MM.1S (cell line): Measurements from ENCODE around the gene CPXM1.

Experiments
- DNase-seq: peaks from one replicate; pipeline ENCODE4 v3.0.0-alpha.2; 2015
- H2AFZ ChIP-seq: fragments of 300-600 bp; sonication (generic); 2 replicates; pipeline ENCODE4 v1.6.0; 2016; ENCODE audit warnings: antibody characterized with exemption, low read length
- H3F3A ChIP-seq: fragments of 300-600 bp; sonication (generic); 2 replicates; pipeline ENCODE4 v1.6.1; 2016; ENCODE audit warnings: mild to moderate bottlenecking, antibody characterized with exemption, low read length, moderate library complexity, mixed read lengths; ENCODE audit not compliant: insufficient read depth
- H3K27ac ChIP-seq: fragments of 300-600 bp; sonication (generic); 2 replicates; pipeline ENCODE4 v1.5.1; 2016; ENCODE audit warnings: mild to moderate bottlenecking, low read length
- H3K27me3 ChIP-seq: fragments of 300-600 bp; sonication (generic); replicated peaks from 2 replicates; pipeline ENCODE4 v1.6.0; 2016; ENCODE audit warnings: low read length; ENCODE audit not compliant: insufficient read depth
- H3K36me3 ChIP-seq: fragments of 300-600 bp; sonication (generic); replicated peaks from 2 replicates; pipeline ENCODE4 v1.6.1; 2016; ENCODE audit warnings: mild to moderate bottlenecking, low read length, mixed read lengths; ENCODE audit not compliant: insufficient read depth
- H3K4me1 ChIP-seq: fragments of 300-600 bp; sonication (generic); 2 replicates; pipeline ENCODE4 v1.6.1; 2016; ENCODE audit warnings: low read length, mixed read lengths
- H3K4me2 ChIP-seq: fragments of 300-600 bp; sonication (generic); 2 replicates; pipeline ENCODE4 v1.6.0; 2016; ENCODE audit warnings: low read depth, low read length
- H3K4me3 ChIP-seq: fragments of 300-600 bp; sonication (generic); 2 replicates; pipeline ENCODE4 v1.5.1; 2016; ENCODE audit warnings: low read length, mixed read lengths
- H3K79me2 ChIP-seq: fragments of 300-600 bp; sonication (generic); 2 replicates; pipeline ENCODE4 v1.6.1; 2016; ENCODE audit warnings: mixed run types, low read length, mixed read lengths
- H3K9ac ChIP-seq: fragments of 300-600 bp; sonication (generic); 2 replicates; pipeline ENCODE4 v1.6.1; 2016; ENCODE audit warnings: low read length, mixed read lengths
- H3K9me2 ChIP-seq: fragments of 300-600 bp; sonication (generic); replicated peaks from 2 replicates; pipeline ENCODE4 v1.6.1; 2016; ENCODE audit warnings: mild to moderate bottlenecking, low read length, mixed read lengths; ENCODE audit not compliant: insufficient read depth
- H3K9me3 ChIP-seq: fragments of 300-600 bp; sonication (generic); replicated peaks from 2 replicates; pipeline ENCODE4 v1.6.1; 2016; ENCODE audit warnings: mild to moderate bottlenecking, low read length, mixed read lengths; ENCODE audit not compliant: insufficient read depth
- H4K20me1 ChIP-seq: fragments of 300-600 bp; sonication (generic); 2 replicates; pipeline ENCODE4 v1.6.1; 2016; ENCODE audit warnings: mild to moderate bottlenecking, low read length, moderate library complexity, mixed read lengths; ENCODE audit not compliant: insufficient read depth
- CTCF ChIP-seq: fragments of 300-600 bp; sonication (generic); IDR thresholded peaks from 2 replicates; pipeline ENCODE4 v1.5.1; 2016; ENCODE audit warnings: antibody characterized with exemption, low read length, mixed read lengths
- EZH2 ChIP-seq: fragments of 300-600 bp; sonication (generic); optimal IDR thresholded peaks from 2 replicates; pipeline ENCODE3; 2017; ENCODE audit warnings: low read depth, mild to moderate bottlenecking, antibody characterized with exemption, low read length, mixed read lengths
- EZH2phosphoT487 ChIP-seq: fragments of 300-600 bp; sonication (generic); IDR thresholded peaks from 2 replicates; pipeline ENCODE4 v1.6.1; 2018; ENCODE audit warnings: antibody characterized with exemption, low read length

CPXM1 gene

DNA sequence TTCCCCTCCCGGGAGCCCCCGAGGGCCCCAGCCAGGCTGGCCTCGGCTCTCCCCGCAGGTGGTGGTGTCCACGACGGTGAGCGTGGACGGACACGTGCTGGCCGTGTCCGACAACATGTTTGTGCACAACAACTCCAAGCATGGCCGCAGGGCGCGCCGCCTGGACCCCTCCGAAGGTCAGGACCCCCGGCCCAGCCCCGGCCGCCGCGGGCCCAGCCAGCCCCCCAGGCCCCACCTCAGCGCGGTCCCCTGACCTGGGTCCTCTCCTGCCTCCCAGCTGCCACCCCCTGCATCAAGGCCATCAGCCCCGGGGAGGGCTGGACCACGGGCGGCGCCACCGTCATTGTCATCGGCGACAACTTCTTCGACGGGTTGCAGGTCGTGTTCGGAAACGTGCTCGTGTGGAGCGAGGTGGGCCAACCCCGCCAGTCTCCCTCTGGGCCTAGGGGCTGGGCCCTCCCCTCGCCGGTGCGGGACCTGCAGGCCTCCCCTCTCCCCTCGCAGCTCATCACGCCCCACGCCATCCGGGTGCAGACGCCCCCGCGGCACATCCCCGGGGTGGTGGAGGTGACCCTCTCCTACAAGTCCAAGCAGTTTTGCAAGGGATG, 51.0 kb downstream of the CPXM1 start:
- DNase-seq: no peak
- Histone ChIP-seq H3K9ac (no peak overlapping the region), H3K9me2 (no peaks in the 10 kb centered on the region), H3K9me3 (no peaks in the 10 kb centered on the region), H3K4me3 (no peak overlapping the region), H3K4me2 (no peak overlapping the region), H4K20me1 (no peaks in the 10 kb centered on the region), H3F3A (peaks cover 17% of the 10 kb centered on the region), H3K36me3 (no peaks in the 10 kb centered on the region), H3K27ac (no peak overlapping the region), H3K27me3 (peaks cover 28% of the 10 kb centered on the region), H3K79me2 (no peaks in the 10 kb centered on the region), H3K4me1 (peaks cover 26% of the 10 kb centered on the region), H2AFZ (no peak overlapping the region)
- TF ChIP-seq EZH2phosphoT487 (no peak), EZH2 (no peak), CTCF (no peak)

DNA sequence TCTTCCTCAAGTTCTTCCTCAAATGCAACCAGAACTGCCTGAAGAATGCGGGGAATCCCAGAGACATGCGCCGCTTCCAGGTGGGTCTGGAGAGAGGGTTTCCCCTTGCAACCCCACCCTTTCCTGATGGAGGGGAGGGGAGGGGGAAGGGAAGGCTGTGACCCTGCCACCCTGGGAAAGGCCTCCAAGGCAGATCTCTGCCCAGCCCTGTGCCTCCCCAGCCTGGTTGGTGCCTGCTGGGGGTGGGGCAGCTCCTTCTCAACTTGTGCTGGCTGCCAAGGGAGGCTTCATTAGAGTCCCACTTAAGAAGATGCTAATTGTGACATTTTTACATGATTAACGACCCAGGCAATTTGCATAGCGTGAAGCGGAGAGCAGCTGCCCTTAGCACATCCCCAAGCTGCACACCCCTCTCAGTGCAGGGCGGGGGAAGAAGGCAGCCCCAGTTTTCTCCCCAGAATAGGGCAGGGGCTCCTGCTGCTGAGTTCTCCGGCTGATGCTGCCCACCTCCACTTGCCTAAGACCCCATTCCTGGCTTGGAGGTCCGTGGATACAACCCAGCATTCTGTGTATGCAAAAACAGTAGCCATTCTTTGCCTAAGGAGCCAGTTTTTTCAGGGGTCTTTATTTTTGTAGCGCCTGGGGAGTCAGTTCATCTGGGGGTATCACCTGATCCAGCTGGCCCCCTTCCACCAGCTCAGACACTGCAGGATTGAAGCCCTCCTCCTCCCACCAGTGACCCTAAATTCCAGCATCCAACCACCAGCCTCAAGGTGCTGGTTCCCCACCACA, 51.7 kb downstream of the CPXM1 start:
- Histone ChIP-seq H3K79me2 (no peaks in the 10 kb centered on the region), H3K9me2 (no peaks in the 10 kb centered on the region), H3K27me3 (peaks cover 27% of the 10 kb centered on the region), H3K4me1 (peaks cover 26% of the 10 kb centered on the region), H3K4me3 (no peak overlapping the region), H3K27ac (no peak overlapping the region), H2AFZ (no peak overlapping the region), H4K20me1 (no peaks in the 10 kb centered on the region), H3K9me3 (no peaks in the 10 kb centered on the region), H3K9ac (no peak overlapping the region), H3K4me2 (no peak overlapping the region), H3K36me3 (no peaks in the 10 kb centered on the region), H3F3A (peaks cover 17% of the 10 kb centered on the region)
- DNase-seq: no peak
- TF ChIP-seq EZH2phosphoT487 (no peak), CTCF (no peak), EZH2 (no peak)

DNA sequence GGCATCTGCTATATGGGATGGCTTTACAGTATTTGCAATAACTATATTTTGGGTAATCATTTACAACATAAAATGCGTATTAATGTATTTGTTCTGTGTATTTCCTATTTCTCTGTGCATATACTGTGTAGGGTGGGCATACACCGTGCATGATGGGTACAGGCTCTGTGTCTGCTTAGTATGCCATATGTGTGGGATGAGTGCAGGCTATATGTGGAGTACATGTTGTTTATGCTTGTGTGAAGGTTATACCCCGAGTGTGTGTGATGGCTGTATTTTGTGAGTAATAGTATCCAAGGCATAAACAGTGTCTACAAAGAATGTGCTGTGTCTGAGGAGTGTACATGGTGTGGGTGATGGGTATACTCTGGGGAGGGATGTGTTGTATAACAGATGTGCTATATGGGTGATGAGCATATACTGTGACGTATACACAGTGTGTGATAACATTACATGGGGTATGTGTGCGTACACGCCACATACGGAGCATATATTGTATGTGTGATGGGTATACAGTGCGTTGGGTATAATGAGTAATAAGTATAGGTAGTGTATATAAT, 52.7 kb downstream of the CPXM1 start:
- TF ChIP-seq CTCF: no peak
- TF ChIP-seq EZH2phosphoT487: no peak
- no peak for TF ChIP-seq EZH2
- H3K79me2 ChIP-seq: no peaks in the 10 kb centered on the region
- H2AFZ ChIP-seq: no peak overlapping the region
- no peak overlapping the region for H3K27ac ChIP-seq
- H3K27me3 ChIP-seq: peaks cover 17% of the 10 kb centered on the region
- no peaks in the 10 kb centered on the region for H3K9me3 ChIP-seq
- peaks cover 17% of the 10 kb centered on the region for H3F3A ChIP-seq
- H3K4me3 ChIP-seq: no peak overlapping the region
- no peak overlapping the region for H3K4me2 ChIP-seq
- H4K20me1 ChIP-seq: no peaks in the 10 kb centered on the region
- H3K36me3 ChIP-seq: no peaks in the 10 kb centered on the region
- peaks cover 21% of the 10 kb centered on the region for H3K4me1 ChIP-seq
- H3K9ac ChIP-seq: no peak overlapping the region
- no peaks in the 10 kb centered on the region for H3K9me2 ChIP-seq
- DNase-seq: no peak
